SK-N-MC (cell line): ENCODE measurements around the gene NEDD4L.

Source experiments
- EZH2 ChIP-seq: fragments of 200-600 bp; sonication (generic); IDR thresholded peaks from one replicate; pipeline ENCODE4 v1.6.1; 2017; ENCODE audit warnings: antibody characterized with exemption
- FOXP2 ChIP-seq: optimal IDR thresholded peaks from 2 replicates; pipeline ENCODE3; 2011; ENCODE audit warnings: mild to moderate bottlenecking, moderate library complexity; ENCODE audit not compliant: insufficient read depth; ENCODE audit errors: extremely low read length, control extremely low read depth
- POLR2AphosphoS5 ChIP-seq: IDR thresholded peaks from 2 replicates; pipeline ENCODE4 v1.6.1; 2012; ENCODE audit warnings: mild to moderate bottlenecking, low read depth, low read length, borderline replicate concordance

DNA sequence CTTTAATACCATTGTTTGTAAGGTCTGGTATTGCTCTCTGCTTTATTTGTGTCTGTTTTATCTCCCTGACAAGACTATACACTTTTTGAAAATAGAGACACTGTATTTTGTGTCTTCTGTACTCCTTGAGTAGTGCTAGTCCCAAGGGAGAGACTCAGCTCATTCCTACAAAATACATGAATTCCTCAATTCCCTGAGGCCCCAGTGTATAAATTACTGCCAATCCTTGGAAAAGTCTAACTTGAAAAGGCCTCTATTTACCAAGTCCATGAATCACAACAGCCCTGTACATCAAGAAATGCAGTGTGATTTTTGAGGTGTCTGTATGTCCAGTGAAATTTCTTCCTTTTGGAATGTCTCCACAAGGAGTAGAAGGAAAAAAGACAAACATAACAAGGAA, 34.9 kb upstream of the NEDD4L start:
- TF ChIP-seq POLR2AphosphoS5 = no peak
- no peak for TF ChIP-seq EZH2
- no peak for TF ChIP-seq FOXP2
